ENCODE results near the gene TERT.

The TERT gene

GRCh38 chr5:1215320-1216096 is 79.4 kb downstream of the TERT start:
- no peak for DNase-seq

DNA sequence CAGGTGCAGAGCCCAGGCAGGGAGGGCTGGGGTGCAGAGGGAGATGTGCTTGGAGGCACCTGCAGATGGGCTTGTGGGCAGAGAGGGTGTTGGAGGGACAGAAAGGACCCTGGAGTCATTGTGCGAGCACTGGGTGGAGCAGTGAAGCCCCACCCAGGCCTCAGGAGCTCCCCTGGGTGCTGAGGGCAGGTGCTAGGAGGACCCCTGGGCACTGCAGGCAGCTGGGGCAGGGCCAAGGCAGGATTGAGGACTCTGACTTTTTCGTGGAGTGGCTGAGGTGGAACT is 80.0 kb downstream of the TERT start:
- no peak for DNase-seq

DNA sequence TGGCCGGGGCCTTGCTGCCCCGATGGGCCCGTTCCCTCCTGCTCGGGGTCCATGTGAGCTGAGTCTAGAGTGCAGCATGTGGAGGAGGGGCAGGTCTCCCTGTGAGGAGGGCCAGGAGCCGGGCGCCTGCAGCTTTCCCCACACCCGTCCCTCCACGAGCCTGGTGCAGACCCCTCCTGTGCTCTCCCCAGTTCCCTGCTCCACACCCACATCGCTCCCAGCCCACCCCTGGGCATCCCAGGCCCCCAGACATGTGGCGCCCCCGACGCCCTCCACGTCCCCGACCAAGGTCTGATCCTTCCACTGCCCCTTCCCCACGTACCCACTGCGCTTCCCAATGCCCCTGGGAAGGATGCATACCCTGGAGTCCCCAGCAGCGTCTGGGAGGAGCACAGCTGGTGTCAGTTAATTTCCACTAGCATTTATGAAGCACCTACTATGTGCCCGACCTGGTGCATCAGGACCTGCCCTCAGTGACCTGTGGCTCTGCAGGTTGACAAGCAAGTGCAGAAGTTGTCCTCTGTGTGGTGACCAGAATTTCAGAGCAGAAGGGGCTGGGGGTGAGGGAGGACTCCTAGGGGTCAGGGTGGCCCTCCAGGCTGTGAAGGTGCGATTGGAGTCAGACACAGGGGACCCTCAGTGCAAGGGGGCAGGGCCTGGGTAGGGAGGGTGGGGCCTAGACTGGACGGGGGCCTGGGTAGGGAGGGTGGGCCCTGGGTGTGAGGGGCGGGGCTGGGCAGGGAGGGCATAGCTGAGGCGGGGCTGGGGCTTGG is 80.5 kb downstream of the TERT start:
- DNase-seq, result no peak

DNA sequence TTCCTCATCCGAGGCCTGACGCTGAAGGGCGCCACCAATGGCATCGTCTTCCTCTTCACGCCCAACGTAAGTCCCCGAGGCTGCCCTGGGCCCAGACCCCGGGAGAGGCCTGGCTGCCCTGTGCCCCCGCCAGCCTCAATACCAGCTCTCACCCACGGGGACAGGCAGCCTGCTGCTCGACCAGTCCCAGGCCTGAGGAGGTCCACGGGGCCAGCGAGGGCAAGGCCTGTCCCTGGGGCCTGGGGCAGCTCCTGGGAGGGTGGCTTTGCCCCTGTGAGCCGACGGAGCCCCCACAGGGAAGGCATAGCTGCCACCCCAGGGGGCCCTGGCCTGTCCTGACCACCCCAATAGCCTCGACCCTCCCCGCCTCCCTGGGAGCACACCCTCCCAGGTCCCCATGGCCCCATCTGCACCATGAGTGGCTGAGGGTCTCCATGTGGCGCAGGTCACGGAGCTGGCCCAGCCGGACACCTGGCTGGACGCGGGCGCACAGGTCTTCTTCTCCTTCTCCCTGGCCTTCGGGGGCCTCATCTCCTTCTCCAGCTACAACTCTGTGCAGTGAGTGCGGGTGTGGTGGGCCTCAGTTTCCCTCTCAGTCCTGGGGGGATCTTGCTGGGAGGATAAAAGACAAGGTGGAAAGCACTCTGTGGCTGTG is 81.2 kb downstream of the TERT start:
- DNase-seq, result no peak

GRCh38 chr5:1212881-1213280 is 82.0 kb downstream of the TERT start:
- DNase-seq, result no peak

- no peak for DNase-seq
Measured at GRCh38 chr5:1212271-1212670, 82.6 kb downstream of the TERT start.

- no peak for DNase-seq
Measured at GRCh38 chr5:1211701-1212100, 83.2 kb downstream of the TERT start.

GRCh38 chr5:1210832-1211251 is 84.0 kb downstream of the TERT start:
- no peak for DNase-seq

GRCh38 chr5:1209896-1210776 is 84.7 kb downstream of the TERT start:
- no peak for DNase-seq

DNA sequence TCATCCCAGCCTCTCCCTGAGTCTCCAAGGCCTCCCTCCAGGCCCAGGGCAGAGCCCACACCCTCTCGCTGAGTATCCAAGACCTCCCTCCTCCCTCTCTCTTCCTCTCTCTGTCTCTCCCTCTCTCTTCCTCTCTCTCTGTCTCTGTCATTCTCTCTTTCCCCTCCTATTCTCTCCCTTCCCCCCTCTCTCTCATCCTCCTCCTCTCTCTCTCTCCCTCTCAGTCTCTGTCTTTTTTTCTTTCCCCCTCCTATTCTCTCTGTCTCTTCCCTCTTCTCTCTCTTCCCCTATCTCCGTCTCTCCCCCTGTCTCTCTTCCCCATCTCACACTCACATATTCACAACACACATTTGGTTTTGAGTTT is 85.4 kb downstream of the TERT start:
- no peak for DNase-seq

- DNase-seq, result no peak
Measured at GRCh38 chr5:1208743-1209488, 86.0 kb downstream of the TERT start.

DNA sequence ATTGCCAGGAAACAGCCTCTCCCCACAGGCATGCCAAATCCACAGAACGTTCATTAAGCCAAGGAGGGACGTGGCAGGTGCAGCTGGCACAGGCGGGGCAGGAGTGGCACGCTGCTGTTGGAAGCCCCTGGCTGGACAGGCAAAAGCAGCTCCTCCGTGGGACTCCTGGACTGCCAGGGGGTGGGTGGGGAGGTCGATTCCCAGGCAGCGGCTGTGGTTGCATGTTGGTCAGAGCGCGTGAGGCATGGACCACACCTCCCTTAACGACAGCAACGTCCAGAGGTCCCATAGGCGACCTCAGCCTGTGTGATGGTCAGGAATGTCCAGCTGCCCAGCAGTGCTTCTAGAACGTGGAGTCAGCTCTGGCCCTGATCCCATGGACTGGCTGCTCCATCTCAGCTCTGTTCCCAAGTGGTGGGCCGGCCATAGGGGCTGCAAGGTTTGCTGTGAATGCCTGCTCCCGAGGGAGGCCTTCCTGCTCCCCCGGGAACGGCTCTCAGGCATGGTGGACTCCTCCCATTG is 86.6 kb downstream of the TERT start:
- DNase-seq, result no peak

GRCh38 chr5:1207555-1207954 is 87.3 kb downstream of the TERT start:
- DNase-seq, result no peak

DNA sequence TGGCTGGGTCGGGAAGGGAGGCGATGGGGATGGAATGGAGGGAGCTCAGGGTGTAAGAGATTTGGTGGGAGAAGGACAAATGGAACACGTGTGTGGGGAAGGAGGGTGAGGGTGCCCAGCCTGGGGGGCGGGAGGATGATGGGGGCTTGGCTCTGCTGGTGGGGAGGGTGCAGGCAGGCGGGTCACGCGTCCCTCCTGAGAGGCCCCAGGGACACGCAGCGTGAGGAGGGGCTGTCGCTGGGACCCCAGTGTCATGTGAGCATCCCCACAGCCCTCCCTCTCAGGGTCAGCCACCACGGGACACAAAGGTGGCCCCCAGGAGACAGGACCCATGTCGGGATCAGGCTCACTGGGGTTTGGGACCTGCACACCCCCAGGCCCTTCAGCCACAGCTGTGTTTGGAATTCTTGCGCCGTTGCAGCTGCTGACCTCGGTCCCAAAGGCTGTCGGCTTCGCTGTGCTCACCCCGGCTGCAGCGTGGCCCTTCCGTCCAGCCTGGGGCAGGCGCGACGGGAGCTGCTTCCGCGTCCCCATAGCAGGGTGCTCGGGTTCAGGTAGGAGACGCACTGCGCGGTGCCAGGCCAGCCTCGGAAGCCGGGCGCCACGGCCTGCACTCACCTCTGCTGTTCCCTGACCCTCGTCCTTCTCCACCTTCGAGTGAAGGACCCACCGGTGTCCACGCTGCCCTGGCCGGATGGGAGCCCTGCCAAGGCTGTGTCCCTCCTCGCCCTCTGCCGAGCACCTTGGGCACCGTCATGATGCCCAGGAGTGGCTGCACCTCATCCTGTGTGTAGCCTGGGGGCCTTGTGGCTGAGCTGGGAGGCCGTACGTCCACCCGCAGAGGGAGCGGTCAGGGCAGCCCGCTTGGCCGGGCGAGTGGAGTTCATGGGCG is 88.1 kb downstream of the TERT start:
- DNase-seq, result no peak

DNA sequence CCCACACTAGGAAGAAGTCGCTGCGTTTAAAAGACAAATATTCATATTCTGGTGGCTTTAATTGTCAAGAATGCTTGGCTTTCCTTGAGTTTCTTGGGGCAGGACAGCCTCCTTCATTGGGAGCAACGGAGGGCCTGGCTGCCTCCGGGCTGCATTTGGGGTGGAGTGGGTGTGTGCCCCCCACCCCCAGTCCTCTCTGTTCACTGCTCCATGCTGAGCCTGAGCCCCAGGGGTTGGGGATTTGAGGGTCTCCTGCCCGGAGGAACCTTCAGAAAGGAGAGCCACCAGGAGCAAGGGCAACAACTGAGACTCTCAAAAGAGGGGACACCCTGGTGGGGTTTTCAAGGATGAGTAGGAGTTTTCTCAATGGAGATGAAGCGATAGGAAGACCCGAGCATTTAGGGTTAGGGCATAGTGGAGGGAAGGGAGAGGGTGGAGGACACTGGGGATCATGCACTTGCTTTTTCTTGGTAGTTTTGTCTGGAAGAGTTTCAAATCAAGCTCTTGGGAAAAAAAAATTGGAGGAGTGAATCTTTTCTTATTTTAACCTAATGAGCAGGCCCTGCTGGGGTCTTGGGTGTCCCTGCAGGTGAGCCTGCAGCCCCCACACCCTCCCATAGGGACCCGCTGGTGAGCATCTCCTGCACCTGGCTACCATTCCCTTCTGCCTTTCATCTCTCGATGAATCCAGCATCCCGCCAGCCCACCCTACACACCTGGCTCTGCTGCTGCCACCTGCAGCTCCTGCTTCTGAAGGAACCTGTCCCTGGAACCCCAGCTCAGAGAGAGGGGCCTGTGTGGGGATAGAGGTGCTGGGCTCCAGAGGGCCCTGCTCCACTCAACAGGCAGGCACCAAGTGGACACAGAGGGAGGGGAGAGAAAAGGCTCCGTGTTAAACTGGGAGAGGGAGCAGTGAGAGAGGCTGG is 89.3 kb downstream of the TERT start:
- no peak for DNase-seq

GRCh38 chr5:1204693-1205242 is 90.1 kb downstream of the TERT start:
- no peak for DNase-seq

DNA sequence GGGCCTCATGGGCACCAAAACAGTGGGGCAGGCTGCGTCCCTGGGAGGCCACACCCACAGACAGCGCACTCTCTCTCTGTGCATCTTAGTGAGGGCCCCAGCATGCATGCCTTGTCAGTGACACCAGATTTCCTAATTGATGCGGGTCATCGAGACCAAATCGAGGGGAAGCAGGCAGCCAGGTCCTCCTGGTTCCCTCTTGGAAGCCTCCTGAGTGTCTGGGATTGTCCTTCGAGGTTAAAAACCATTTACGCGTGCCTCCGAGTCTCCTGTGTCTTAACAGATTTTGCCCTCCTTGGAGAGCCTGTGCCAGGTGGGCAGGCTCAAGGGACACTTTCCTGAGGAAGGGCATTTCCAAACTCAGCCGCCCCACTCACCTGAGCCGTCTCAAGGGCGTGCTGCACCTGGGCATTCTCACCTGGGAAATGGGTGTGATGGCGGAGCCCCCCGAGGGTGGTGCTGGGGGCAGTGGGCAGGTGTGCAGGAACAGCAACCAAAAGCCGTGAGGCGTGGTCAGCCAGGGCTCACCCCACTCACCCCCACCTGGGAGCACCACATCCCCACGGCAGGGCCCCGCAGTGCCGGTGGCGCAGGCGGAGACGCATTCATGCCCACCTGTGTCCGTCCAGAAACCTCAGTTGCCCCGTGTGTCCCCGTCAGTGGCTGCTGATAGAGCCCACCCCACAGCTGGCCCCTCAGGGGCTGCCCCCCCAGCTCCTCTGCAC is 90.7 kb downstream of the TERT start:
- DNase-seq, result no peak

- no peak for DNase-seq
Measured at GRCh38 chr5:1203311-1203967, 91.4 kb downstream of the TERT start.
